Right renal cortex interstitium (tissue), 3 donors: Measurements from ENCODE around the gene ZMIZ1. TPM values are rescaled to one million over a fixed set of nuclear protein-coding genes. Genes with fewer than 3 reads are reported as not detected.

Experiments
- DNase-seq, 3 donors: peaks; one replicate each; pipeline ENCODE4 v3.0.0-alpha.2; 2013; ENCODE audit warnings: low read depth in 3 of 3, low spot score in 2 of 3
- polyA plus RNA-seq, 3 donors: library from polyadenylated mRNA; unstranded; fragments of 120-200 nt; gene quantifications; one replicate each; pipeline ENCODE4 v1.2.1, GENCODE V29; 2013; ENCODE audit not compliant: insufficient read length in 3 of 3

Gene ZMIZ1
- polyA plus RNA-seq, 3 donors: 59.3 to 61.1 (median 61.0) TPM

GRCh38 chr10:79162861-79163665 is 94.3 kb downstream of the ZMIZ1 start:
- no peak for DNase-seq

GRCh38 chr10:79163666-79163975 is 94.9 kb downstream of the ZMIZ1 start:
- DNase-seq: no peak

GRCh38 chr10:79164075-79164474 is 95.3 kb downstream of the ZMIZ1 start:
- no peak for DNase-seq

GRCh38 chr10:79165070-79165778 is 96.5 kb downstream of the ZMIZ1 start:
- no peak for DNase-seq

GRCh38 chr10:79166312-79166721 is 97.6 kb downstream of the ZMIZ1 start:
- no peak for DNase-seq

- DNase-seq: no peak
Measured at GRCh38 chr10:79166741-79167140, 98.0 kb downstream of the ZMIZ1 start.

- no peak for DNase-seq
Measured at GRCh38 chr10:79167537-79167936, 98.8 kb downstream of the ZMIZ1 start.

- no peak for DNase-seq
Measured at GRCh38 chr10:79168210-79168609, 99.4 kb downstream of the ZMIZ1 start.

- no peak for DNase-seq
Measured at GRCh38 chr10:79170226-79170752, 101.5 kb downstream of the ZMIZ1 start.

- DNase-seq: no peak
Measured at GRCh38 chr10:79170993-79171392, 102.2 kb downstream of the ZMIZ1 start.

- DNase-seq: no peak
Measured at GRCh38 chr10:79171504-79171903, 102.7 kb downstream of the ZMIZ1 start.

- no peak for DNase-seq
Measured at GRCh38 chr10:79172881-79173280, 104.1 kb downstream of the ZMIZ1 start.

GRCh38 chr10:79173582-79174262 is 105.0 kb downstream of the ZMIZ1 start:
- DNase-seq: no peak

GRCh38 chr10:79176052-79176501 is 107.3 kb downstream of the ZMIZ1 start:
- no peak for DNase-seq

- no peak for DNase-seq
Measured at GRCh38 chr10:79176949-79177602, 108.3 kb downstream of the ZMIZ1 start.

GRCh38 chr10:79178070-79178576 is 109.4 kb downstream of the ZMIZ1 start:
- DNase-seq: no peak

- peak in 2 of 3 donors; percentile 76 to 88 for DNase-seq
Measured at GRCh38 chr10:79178614-79179163, 109.9 kb downstream of the ZMIZ1 start.

- no peak for DNase-seq
Measured at GRCh38 chr10:79179164-79179956, 110.6 kb downstream of the ZMIZ1 start.

GRCh38 chr10:79179957-79180309 is 111.2 kb downstream of the ZMIZ1 start:
- DNase-seq: no peak
